Liver (tissue), 9 donors: Measurements from ENCODE around the gene MOK. TPM values are rescaled to one million over a fixed set of nuclear protein-coding genes. Genes with fewer than 3 reads are reported as not detected.

Experiments
- DNase-seq: peaks from one replicate; pipeline ENCODE4 v3.0.0-alpha.2; 2017; ENCODE audit warnings: low spot score
- H3K27ac ChIP-seq, 2 donors: one replicate each; pipeline ENCODE4 v1.7.0; 2013; ENCODE audit warnings: inconsistent platforms in 2 of 2, low read length in 2 of 2, control low read depth in 1 of 2, low read depth in 1 of 2, mild to moderate bottlenecking in 1 of 2
- H3K27me3 ChIP-seq, 4 donors: one replicate each; pipeline versions ENCODE4 v1.6.1 to v1.7.0; 2013; ENCODE audit warnings: low read length in 3 of 4, inconsistent platforms in 1 of 4, mild to moderate bottlenecking in 1 of 4, moderate library complexity in 1 of 4; ENCODE audit not compliant: control insufficient read depth in 4 of 4, insufficient read depth in 4 of 4
- H3K36me3 ChIP-seq, 4 donors: one replicate each; pipeline versions ENCODE4 v1.6.1 to v1.7.0; 2013; ENCODE audit warnings: low read length in 3 of 4, mild to moderate bottlenecking in 3 of 4, low read depth in 1 of 4, moderate library complexity in 1 of 4; ENCODE audit not compliant: control insufficient read depth in 4 of 4, insufficient read depth in 3 of 4
- H3K4me1 ChIP-seq, 4 donors: one replicate each; pipeline versions ENCODE4 v1.6.1 to v1.7.0; 2013; ENCODE audit warnings: low read length in 3 of 4, mild to moderate bottlenecking in 3 of 4, moderate library complexity in 1 of 4; ENCODE audit not compliant: control insufficient read depth in 4 of 4, insufficient read depth in 4 of 4
- H3K4me3 ChIP-seq, 3 donors: one replicate each; pipeline versions ENCODE4 v1.6.1 to v1.7.0; 2013; ENCODE audit warnings: low read length in 3 of 3, control low read depth in 1 of 3, low read depth in 1 of 3, mild to moderate bottlenecking in 1 of 3
- H3K9ac ChIP-seq, 2 donors: one replicate each; pipeline ENCODE4 v1.7.0; 2013; ENCODE audit warnings: low read length in 2 of 2, mild to moderate bottlenecking in 2 of 2, moderate library complexity in 2 of 2, control low read depth in 1 of 2, low read depth in 1 of 2
- H3K9me3 ChIP-seq, 4 donors: one replicate each; pipeline versions ENCODE4 v1.6.1 to v1.7.0; 2013; ENCODE audit warnings: low read length in 3 of 4; ENCODE audit not compliant: control insufficient read depth in 4 of 4
- EGR1 ChIP-seq, 2 donors: IDR thresholded peaks; 2 replicates each; pipeline ENCODE4 v1.6.1; 2016 to 2018; ENCODE audit warnings: antibody characterized with exemption in 2 of 2, low read depth in 2 of 2
- FOXA1 ChIP-seq: IDR thresholded peaks from 2 replicates; pipeline ENCODE4 v1.6.1; 2016; ENCODE audit warnings: antibody characterized with exemption
- FOXA2 ChIP-seq: IDR thresholded peaks from 2 replicates; pipeline ENCODE4 v1.6.1; 2016; ENCODE audit warnings: antibody characterized with exemption
- GABPA ChIP-seq, 2 donors: IDR thresholded peaks in 1 of 2; conservative IDR thresholded peaks in 1 of 2; 2 replicates each; pipeline ENCODE4 v1.6.1; 2016; ENCODE audit warnings: antibody characterized with exemption in 2 of 2, mild to moderate bottlenecking in 1 of 2, moderate library complexity in 1 of 2
- HNF4A ChIP-seq, 2 donors: conservative IDR thresholded peaks; 2 replicates each; pipeline ENCODE4 v1.6.1; 2016; ENCODE audit warnings: antibody characterized with exemption in 2 of 2, mild to moderate bottlenecking in 2 of 2
- HNF4G ChIP-seq: IDR thresholded peaks from 2 replicates; pipeline ENCODE4 v1.6.1; 2016; ENCODE audit warnings: antibody characterized with exemption
- JUND ChIP-seq, 2 donors: IDR thresholded peaks; 2 replicates each; pipeline ENCODE4 v1.6.1; 2016; ENCODE audit warnings: antibody characterized with exemption in 2 of 2
- MAX ChIP-seq: IDR thresholded peaks from 2 replicates; pipeline ENCODE4 v1.6.1; 2016; ENCODE audit warnings: antibody characterized with exemption
- NR2F2 ChIP-seq: IDR thresholded peaks from 2 replicates; pipeline ENCODE4 v1.6.1; 2016; ENCODE audit warnings: antibody characterized with exemption
- RAD21 ChIP-seq, 2 donors: IDR thresholded peaks; 2 replicates each; pipeline ENCODE4 v1.6.1; 2016; ENCODE audit warnings: antibody characterized with exemption in 2 of 2, mild to moderate bottlenecking in 2 of 2
- REST ChIP-seq: IDR thresholded peaks from 2 replicates; pipeline ENCODE4 v1.6.1; 2016; ENCODE audit warnings: antibody characterized with exemption, mild to moderate bottlenecking
- RXRA ChIP-seq, 2 donors: IDR thresholded peaks; 2 replicates each; pipeline ENCODE4 v1.6.1; 2017 to 2018; ENCODE audit warnings: antibody characterized with exemption in 2 of 2, mild to moderate bottlenecking in 1 of 2
- SP1 ChIP-seq: IDR thresholded peaks from 2 replicates; pipeline ENCODE4 v1.6.1; 2018; ENCODE audit warnings: antibody characterized with exemption, mild to moderate bottlenecking
- TAF1 ChIP-seq: conservative IDR thresholded peaks from 2 replicates; pipeline ENCODE4 v1.6.1; 2016; ENCODE audit warnings: antibody characterized with exemption, mild to moderate bottlenecking
- YY1 ChIP-seq: IDR thresholded peaks from 2 replicates; pipeline ENCODE4 v1.6.1; 2016; ENCODE audit warnings: antibody characterized with exemption, mild to moderate bottlenecking
- ZBTB33 ChIP-seq: IDR thresholded peaks from 2 replicates; pipeline ENCODE4 v1.6.1; 2016; ENCODE audit warnings: antibody characterized with exemption
- WGBS: extraction: QIAGEN DNeasy Blood & Tissue Kit; methylation state at CpG from one replicate; pipeline ENCODE4 v1.1.7; 2013; 5-methylcytosine and 5-hydroxymethylcytosine counted together
- polyA plus RNA-seq, 2 donors: library from polyadenylated mRNA; stranded (reverse) in 1 of 2; unstranded in 1 of 2; fragments of 200-250 nt in 1 of 2; fragments of >200 nt in 1 of 2; fragmentation: Nextera tagmentation in 1 of 2; extraction: Ambion mirVana in 1 of 2; gene quantifications; one replicate each; pipeline versions ENCODE4 v1.2.1 to v1.2.3, GENCODE V29; 2013 to 2015
- total RNA-seq, 2 donors: library from RNA; depleted of rRNA; stranded (reverse); fragments of >200 nt; gene quantifications; one replicate each; pipeline ENCODE4 v1.2.3, GENCODE V29; 2014
- TF ChIP-seq, protein P1 (sequence below): fragments of 150-350 bp; IDR thresholded peaks from 2 replicates; pipeline ENCODE4 v1.5.1; 2017; ENCODE audit warnings: improper control_type of control experiment, low read depth, low read length; ENCODE audit not compliant: missing input control
- TF ChIP-seq, protein P2 (sequence below): IDR thresholded peaks from 2 replicates; pipeline ENCODE4 v1.6.1; 2016; ENCODE audit warnings: antibody characterized with exemption
- donor health status: healthy.
- donor health status: healthy.
- donor health status: healthy.
- donor health status: healthy.
- donor health status: healthy.

The MOK gene
- total and polyA plus RNA-seq, 4 donors = 2.4 to 6.4 (median 2.9) TPM

DNA sequence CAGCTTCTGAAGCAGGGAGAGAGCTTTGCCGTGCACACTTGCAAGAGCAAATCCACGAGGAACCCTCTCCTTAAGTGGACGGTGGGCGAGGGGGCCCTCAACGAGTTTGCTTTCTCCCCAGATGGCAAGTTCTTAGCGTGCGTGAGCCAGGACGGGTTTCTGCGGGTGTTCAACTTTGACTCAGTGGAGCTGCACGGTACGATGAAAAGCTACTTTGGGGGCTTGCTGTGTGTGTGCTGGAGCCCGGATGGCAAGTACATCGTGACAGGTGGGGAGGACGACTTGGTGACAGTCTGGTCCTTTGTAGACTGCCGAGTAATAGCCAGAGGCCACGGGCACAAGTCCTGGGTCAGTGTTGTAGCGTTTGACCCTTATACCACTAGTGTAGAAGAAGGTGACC lies 96.2 kb downstream of the MOK start:
- no peak for DNase-seq
- Histone ChIP-seq H3K9me3 (no peaks in the 10 kb centered on the region), H3K27me3 (no peaks in the 10 kb centered on the region), H3K4me3 (no peak overlapping the region), H3K9ac (no peak overlapping the region), H3K36me3 (peaks cover 0 to 14% (median 9%) of the 10 kb centered on the region in 4 donors), H3K4me1 (peaks cover 0 to 3% (median 0%) of the 10 kb centered on the region in 4 donors), H3K27ac (no peak overlapping the region)
- TF ChIP-seq RAD21 (IDR thresholded peaks at IDR 0.05) (no peak), GABPA (IDR thresholded peaks at IDR 0.05 in 1 of 2, conservative IDR thresholded peaks at IDR 0.05 in 1 of 2) (no peak), ZBTB33 (no peak), JUND (IDR thresholded peaks at IDR 0.05) (no peak), RXRA (IDR thresholded peaks at IDR 0.05) (no peak), FOXA1 (no peak), FOXA2 (no peak), HNF4A (conservative IDR thresholded peaks at IDR 0.05) (no peak)
- TF ChIP-seq, protein P1, sequence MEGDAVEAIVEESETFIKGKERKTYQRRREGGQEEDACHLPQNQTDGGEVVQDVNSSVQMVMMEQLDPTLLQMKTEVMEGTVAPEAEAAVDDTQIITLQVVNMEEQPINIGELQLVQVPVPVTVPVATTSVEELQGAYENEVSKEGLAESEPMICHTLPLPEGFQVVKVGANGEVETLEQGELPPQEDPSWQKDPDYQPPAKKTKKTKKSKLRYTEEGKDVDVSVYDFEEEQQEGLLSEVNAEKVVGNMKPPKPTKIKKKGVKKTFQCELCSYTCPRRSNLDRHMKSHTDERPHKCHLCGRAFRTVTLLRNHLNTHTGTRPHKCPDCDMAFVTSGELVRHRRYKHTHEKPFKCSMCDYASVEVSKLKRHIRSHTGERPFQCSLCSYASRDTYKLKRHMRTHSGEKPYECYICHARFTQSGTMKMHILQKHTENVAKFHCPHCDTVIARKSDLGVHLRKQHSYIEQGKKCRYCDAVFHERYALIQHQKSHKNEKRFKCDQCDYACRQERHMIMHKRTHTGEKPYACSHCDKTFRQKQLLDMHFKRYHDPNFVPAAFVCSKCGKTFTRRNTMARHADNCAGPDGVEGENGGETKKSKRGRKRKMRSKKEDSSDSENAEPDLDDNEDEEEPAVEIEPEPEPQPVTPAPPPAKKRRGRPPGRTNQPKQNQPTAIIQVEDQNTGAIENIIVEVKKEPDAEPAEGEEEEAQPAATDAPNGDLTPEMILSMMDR = no peak
- TF ChIP-seq, protein P2, sequence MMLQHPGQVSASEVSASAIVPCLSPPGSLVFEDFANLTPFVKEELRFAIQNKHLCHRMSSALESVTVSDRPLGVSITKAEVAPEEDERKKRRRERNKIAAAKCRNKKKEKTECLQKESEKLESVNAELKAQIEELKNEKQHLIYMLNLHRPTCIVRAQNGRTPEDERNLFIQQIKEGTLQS = no peak
- WGBS = 91% methylated on average over 17 of the region's 17 CpGs

DNA sequence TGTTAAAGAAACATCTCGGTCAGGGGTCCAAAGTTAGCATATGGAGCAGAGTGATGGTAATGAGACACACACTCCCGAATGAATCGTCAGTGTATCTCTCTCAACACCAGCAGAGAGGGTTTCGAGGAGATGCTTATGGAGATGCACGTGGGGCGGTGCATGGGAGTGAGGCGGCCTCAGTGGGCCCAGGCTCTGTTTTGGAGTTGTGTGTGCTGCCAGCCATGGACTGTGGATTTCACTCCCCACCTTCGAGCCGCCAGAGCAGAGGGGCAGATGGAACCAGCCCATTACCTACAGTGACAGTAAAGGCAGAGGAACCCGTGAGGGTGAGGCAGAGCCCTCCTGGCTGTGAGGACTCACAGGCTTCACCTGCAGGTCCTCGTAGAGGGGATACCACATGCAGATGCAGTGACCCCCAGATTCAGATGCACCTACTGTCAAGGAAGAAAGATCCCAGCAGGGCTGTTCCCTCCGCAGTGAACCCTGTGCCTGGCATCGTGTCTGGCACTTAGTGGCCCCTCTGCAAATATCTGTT lies 97.1 kb downstream of the MOK start:
- 97% methylated on average over 13 of the region's 13 CpGs for WGBS
- H3K9me3 ChIP-seq = no peaks in the 10 kb centered on the region
- no peaks in the 10 kb centered on the region for H3K27me3 ChIP-seq
- H3K4me3 ChIP-seq = no peak overlapping the region
- peaks cover 0 to 3% (median 0%) of the 10 kb centered on the region in 4 donors for H3K4me1 ChIP-seq
- DNase-seq = no peak
- H3K27ac ChIP-seq = no peak overlapping the region
- H3K36me3 ChIP-seq = peaks cover 0 to 15% (median 9%) of the 10 kb centered on the region in 4 donors
- TF ChIP-seq EGR1 (IDR thresholded peaks at IDR 0.05; ENCODE audit: low read depth in 2 of 2) = no peak
- no peak for TF ChIP-seq ZBTB33
- no peak for TF ChIP-seq RAD21 (IDR thresholded peaks at IDR 0.05)
- TF ChIP-seq YY1 = no peak
- TF ChIP-seq JUND (IDR thresholded peaks at IDR 0.05) = no peak
- no peak for TF ChIP-seq NR2F2
- TF ChIP-seq HNF4G = no peak
- TF ChIP-seq FOXA1 = no peak
- TF ChIP-seq, protein P2 = no peak
- TF ChIP-seq RXRA (IDR thresholded peaks at IDR 0.05) = no peak
- no peak for TF ChIP-seq MAX
- TF ChIP-seq, protein P1 = no peak
- no peak for TF ChIP-seq TAF1
- no peak for TF ChIP-seq GABPA (IDR thresholded peaks at IDR 0.05 in 1 of 2, conservative IDR thresholded peaks at IDR 0.05 in 1 of 2)
- no peak for TF ChIP-seq FOXA2
- no peak for TF ChIP-seq SP1
- no peak for TF ChIP-seq REST
- no peak overlapping the region for H3K9ac ChIP-seq
